ENCODE results near the gene PTGES3. TPM values are rescaled to one million over a fixed set of nuclear protein-coding genes. Genes with fewer than 3 reads are reported as not detected.

Gene PTGES3
- total RNA-seq, 4 donors from 2014 or later = 57.2 to 81.4 (median 69.3) TPM

DNA sequence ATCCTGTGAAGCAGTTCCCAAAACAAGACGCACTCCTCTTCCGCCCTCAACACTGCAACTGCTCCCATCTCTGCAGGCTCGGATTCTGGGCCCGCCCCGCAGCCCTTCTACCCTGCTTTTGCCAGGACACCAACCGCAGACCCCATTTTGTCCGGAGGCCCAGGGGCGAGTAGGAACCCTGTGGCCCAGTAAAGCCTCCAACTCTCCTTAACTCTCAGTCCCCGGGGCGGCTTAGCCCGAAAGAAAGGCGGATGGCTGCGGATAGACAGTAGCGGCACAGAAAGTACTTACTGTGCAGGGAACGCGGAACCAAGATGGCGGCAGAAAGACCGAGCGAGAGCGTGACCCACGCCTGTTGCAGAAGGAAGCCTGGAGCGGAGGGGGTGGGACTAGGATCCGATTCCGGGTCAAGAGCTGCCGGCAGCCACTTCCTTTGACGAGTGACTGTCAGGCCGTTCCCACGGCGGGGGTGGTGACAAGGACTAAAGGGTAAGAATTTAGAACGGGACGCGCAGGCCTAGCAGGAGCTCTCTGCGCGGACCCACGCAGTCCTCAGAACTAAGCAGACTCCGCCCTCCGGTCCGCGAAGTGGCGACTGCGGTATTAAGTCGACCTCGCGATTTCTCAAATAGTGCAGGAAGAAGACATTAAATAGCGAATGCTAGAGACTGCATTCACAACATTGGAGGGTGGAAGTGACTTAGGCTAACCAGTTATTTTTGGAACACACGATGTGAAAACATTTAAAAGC, 37.1 kb upstream of the PTGES3 start, which contains the start of gene NACA:
Gene NACA, minus strand, starts transcription at position 328 of the 751 bp plus-strand sequence. CDS start 778 bp downstream, outside the sequence.
- ATAC-seq = peak; percentile 85 to 87
- in situ Hi-C loops (cut with MboI; ENCODE audit: low sequenced_read_pairs in 4 of 4) = loop anchor here in 3 of 4 donors (5.0 to 10.0 kb wide), 3 partner anchors 80 to 90 kb away; partner anchors contain the start of genes ATP5F1B (in 1 of the 3) and BAZ2A (in 1 of the 3)
- peak within 1 kb of the TSS; percentile 78 to 99 (median 84) for H3K4me3 ChIP-seq
- peaks cover 0 to 17% of the 10 kb centered on the region in 2 donors for H3K36me3 ChIP-seq
- TF ChIP-seq POLR2A (IDR thresholded peaks at IDR 0.05) = peak; percentile 97 to 98
- TF ChIP-seq, protein P1, sequence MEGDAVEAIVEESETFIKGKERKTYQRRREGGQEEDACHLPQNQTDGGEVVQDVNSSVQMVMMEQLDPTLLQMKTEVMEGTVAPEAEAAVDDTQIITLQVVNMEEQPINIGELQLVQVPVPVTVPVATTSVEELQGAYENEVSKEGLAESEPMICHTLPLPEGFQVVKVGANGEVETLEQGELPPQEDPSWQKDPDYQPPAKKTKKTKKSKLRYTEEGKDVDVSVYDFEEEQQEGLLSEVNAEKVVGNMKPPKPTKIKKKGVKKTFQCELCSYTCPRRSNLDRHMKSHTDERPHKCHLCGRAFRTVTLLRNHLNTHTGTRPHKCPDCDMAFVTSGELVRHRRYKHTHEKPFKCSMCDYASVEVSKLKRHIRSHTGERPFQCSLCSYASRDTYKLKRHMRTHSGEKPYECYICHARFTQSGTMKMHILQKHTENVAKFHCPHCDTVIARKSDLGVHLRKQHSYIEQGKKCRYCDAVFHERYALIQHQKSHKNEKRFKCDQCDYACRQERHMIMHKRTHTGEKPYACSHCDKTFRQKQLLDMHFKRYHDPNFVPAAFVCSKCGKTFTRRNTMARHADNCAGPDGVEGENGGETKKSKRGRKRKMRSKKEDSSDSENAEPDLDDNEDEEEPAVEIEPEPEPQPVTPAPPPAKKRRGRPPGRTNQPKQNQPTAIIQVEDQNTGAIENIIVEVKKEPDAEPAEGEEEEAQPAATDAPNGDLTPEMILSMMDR (IDR thresholded peaks at IDR 0.05 in 4 of 5, conservative IDR thresholded peaks at IDR 0.05 in 1 of 5) = no peak
- H3K27me3 ChIP-seq = no peaks in the 10 kb centered on the region
- H3K9me3 ChIP-seq = no peaks in the 10 kb centered on the region
- peaks cover 33 to 43% of the 10 kb centered on the region in 2 donors for H3K4me1 ChIP-seq
- intact Hi-C loops (cut with DNase I; ENCODE audit: low total_unique reads) = loop anchor here (1.0 to 10.0 kb wide), 7 partner anchors 37 to 1000 kb away; partner anchors contain the start of genes ATP5F1B, CD63, MBD6 and PTGES3
- peak within 1 kb of the TSS; percentile 95 to 98 (median 96) for H3K27ac ChIP-seq
- peak; percentile 99 for DNase-seq

- H3K27ac ChIP-seq = peak overlapping the region; percentile 95 to 98 (median 96)
- peak in 1 of 2 donors; percentile 43 for DNase-seq
- H3K27me3 ChIP-seq = no peaks in the 10 kb centered on the region
- H3K4me3 ChIP-seq = peak overlapping the region; percentile 78 to 99 (median 84)
- intact Hi-C loops (cut with DNase I; ENCODE audit: low total_unique reads) (loop anchor here (1.0 to 10.0 kb wide), 3 partner anchors 606 to 1000 kb away; partner anchors contain the start of genes CD63, MBD6, RDH5 and ZC3H10), in situ Hi-C loops (cut with MboI; ENCODE audit: low sequenced_read_pairs in 4 of 4) (loop anchor here in 2 of 4 donors (10.0 kb wide), 2 partner anchors 80 to 90 kb away; partner anchors contain the start of genes ATP5F1B (in 1 of the 2) and BAZ2A (in 1 of the 2))
- peaks cover 0 to 22% of the 10 kb centered on the region in 2 donors for H3K36me3 ChIP-seq
- peaks cover 39 to 48% of the 10 kb centered on the region in 2 donors for H3K4me1 ChIP-seq
- no peaks in the 10 kb centered on the region for H3K9me3 ChIP-seq
- TF ChIP-seq POLR2A (IDR thresholded peaks at IDR 0.05) = no peak
- TF ChIP-seq, protein P1 (IDR thresholded peaks at IDR 0.05 in 4 of 5, conservative IDR thresholded peaks at IDR 0.05 in 1 of 5) = no peak
- ATAC-seq = peak; percentile 14 to 17
Observed at GRCh38 chr12:56724701-56724971, 36.6 kb upstream of the PTGES3 start.

GRCh38 chr12:56723889-56724700, 36.0 kb upstream of the PTGES3 start:
- Histone ChIP-seq H3K27ac (peak overlapping the region; percentile 95 to 98 (median 96)), H3K4me3 (peak overlapping the region; percentile 78 to 99 (median 84)), H3K27me3 (no peaks in the 10 kb centered on the region), H3K4me1 (peaks cover 44 to 53% of the 10 kb centered on the region in 2 donors), H3K36me3 (peaks cover 0 to 27% of the 10 kb centered on the region in 2 donors), H3K9me3 (no peaks in the 10 kb centered on the region)
- in situ Hi-C loops (cut with MboI; ENCODE audit: low sequenced_read_pairs in 4 of 4) = loop anchor here in 2 of 4 donors (10.0 kb wide), 2 partner anchors 79 to 89 kb away; partner anchors contain the start of genes ATP5F1B (in 1 of the 2) and BAZ2A (in 1 of the 2)
- DNase-seq (peak; percentile 93 to 95), ATAC-seq (peak; percentile 83)
- intact Hi-C loops (cut with DNase I; ENCODE audit: low total_unique reads) = loop anchor here (1.0 to 10.0 kb wide), 3 partner anchors 606 to 999 kb away; partner anchors contain the start of genes CD63, MBD6, RDH5 and ZC3H10
- TF ChIP-seq POLR2A (IDR thresholded peaks at IDR 0.05) = peak; percentile 76 to 82
- TF ChIP-seq, protein P1 (IDR thresholded peaks at IDR 0.05 in 4 of 5, conservative IDR thresholded peaks at IDR 0.05 in 1 of 5) = no peak

GRCh38 chr12:56723352-56723751, 35.3 kb upstream of the PTGES3 start:
- Histone ChIP-seq H3K9me3 (no peaks in the 10 kb centered on the region), H3K27ac (peak overlapping the region; percentile 95 to 98 (median 96)), H3K4me3 (peak overlapping the region; percentile 78 to 99 (median 84)), H3K27me3 (no peaks in the 10 kb centered on the region), H3K4me1 (peaks cover 51 to 61% of the 10 kb centered on the region in 2 donors), H3K36me3 (peaks cover 0 to 35% of the 10 kb centered on the region in 2 donors)
- in situ Hi-C loops (cut with MboI; ENCODE audit: low sequenced_read_pairs in 4 of 4) (loop anchor here in 2 of 4 donors (10.0 kb wide), 2 partner anchors 79 to 89 kb away; partner anchors contain the start of genes ATP5F1B (in 1 of the 2) and BAZ2A (in 1 of the 2)), intact Hi-C loops (cut with DNase I; ENCODE audit: low total_unique reads) (loop anchor here (10.0 kb wide), 1 partner anchor 999 kb away; the partner anchor contains the start of genes CD63 and RDH5)
- no peak for ATAC-seq
- TF ChIP-seq, protein P1 (IDR thresholded peaks at IDR 0.05 in 4 of 5, conservative IDR thresholded peaks at IDR 0.05 in 1 of 5) = no peak
- no peak for TF ChIP-seq POLR2A (IDR thresholded peaks at IDR 0.05)
- DNase-seq = no peak
